HL-60/S4 (cell line): ENCODE results near the gene OR6C1.
"Not testable (repeated sequence)": the region's sequence is repeated elsewhere in the genome, so short reads cannot be mapped to it uniquely, and the experiment has no call there.

Experiments
- in situ Hi-C: fragments of 300-500 bp; cut with MboI; formaldehyde crosslinking; loops from 2 replicates; pipeline ENCODE4 v1.14.3; 2022; ENCODE audit warnings: low sequenced_read_pairs

OR6C1 gene

GRCh38 chr12:55314043-55314442 lies at the start of gene OR6C1:
TSS of gene OR6C1 (plus strand) at chr12:55314343. CDS start at chr12:55320600, 6,257 bp downstream.
- in situ Hi-C loops, result no loop called here

DNA sequence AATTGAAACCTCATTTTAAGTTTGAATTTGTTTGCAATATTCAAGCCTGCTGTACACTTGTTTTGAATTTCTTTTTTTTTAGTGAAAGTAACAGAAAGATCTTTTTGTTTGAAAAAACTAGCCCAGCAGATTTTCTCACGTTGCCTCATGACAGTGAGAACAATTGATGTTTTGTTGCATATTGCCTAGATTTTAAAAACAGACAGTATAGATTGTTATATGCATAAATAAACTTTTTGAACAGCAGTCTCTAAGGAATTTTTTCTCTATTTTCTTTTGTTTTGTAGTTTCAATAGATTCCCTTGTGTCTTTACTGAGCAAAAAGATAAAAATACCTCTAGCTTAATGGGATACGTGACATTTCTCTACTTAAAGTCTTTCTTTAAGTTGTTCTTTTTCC lies 33.2 kb upstream of the OR6C1 start:
- in situ Hi-C loops, result no loop called here

DNA sequence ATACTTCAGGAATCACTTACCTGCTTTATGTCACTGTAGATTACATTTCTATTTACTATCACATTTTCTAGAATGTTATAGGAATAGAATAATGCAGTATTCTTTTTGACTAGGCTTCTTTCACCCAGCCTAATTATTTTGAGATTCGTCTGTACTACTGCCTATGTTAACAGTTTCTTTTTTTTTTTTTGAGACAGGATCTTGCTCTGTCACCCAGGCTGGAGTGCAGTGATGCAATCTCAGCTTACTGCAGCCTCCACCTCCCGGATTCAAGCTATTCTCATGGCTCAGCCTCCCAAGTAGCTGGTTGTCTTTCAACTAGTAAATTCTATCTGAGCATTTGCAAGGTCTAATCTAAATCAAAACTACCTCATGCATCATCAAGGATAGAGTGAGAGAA lies 24.1 kb upstream of the OR6C1 start:
- in situ Hi-C loops, result no loop called here

GRCh38 chr12:55296469-55296868 lies 17.7 kb upstream of the OR6C1 start, which contains the start of gene OR6C6:
TSS of gene OR6C6 (minus strand) at chr12:55296569. CDS start at chr12:55295232, 1,337 bp downstream.
- in situ Hi-C loops, result no loop called here

DNA sequence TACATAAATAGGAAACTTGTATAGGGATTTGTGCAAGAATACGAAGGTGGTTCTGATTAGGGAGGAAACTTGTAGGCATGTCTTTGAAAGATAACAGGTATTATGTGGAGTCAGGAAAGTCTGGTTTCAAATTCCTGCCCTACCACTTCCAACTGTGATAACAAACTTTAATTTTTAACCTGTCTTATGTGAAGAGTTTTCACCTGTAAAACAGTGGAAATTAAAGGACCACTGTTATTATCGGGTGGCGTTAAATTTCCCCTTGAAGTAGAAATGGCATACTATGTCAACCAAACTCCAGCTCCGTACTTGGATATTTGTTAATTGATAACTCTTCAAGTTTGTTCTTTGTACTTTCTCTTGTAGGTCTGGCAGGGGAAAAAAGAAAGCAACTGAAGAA lies 6.1 kb downstream of the OR6C1 start:
- in situ Hi-C loops, result no loop called here

GRCh38 chr12:55325801-55326200 lies 11.7 kb downstream of the OR6C1 start:
- in situ Hi-C loops, result not testable (repeated sequence)

- in situ Hi-C loops, result no loop called here
These were observed 16.3 kb downstream of the OR6C1 start, which contains the start of gene OR6C3 for GRCh38 chr12:55330446-55330845. TSS of gene OR6C3 (plus strand) at chr12:55330746. CDS start at chr12:55331701, 955 bp downstream.

DNA sequence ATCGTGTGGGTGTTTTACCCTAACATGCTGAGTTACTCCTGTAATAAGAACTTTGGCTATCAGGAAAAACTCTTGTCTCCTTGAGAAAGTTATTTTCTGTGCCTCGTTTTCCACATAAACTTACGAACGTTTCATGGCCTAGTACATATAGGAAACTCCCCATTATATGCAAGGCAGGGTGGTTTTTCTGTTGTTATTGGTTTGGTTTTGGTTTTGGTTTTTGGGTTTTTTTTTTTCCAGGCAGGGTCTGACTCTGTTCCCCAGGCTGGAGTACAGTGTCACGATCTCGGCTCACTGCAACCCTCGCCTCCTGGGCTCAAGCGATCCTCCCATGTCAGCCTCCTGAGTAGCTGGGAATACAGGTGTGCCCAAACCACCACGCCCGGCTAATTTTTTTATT lies 21.9 kb downstream of the OR6C1 start:
- in situ Hi-C loops, result no loop called here

- in situ Hi-C loops, result not testable (repeated sequence)
These were observed 41.2 kb downstream of the OR6C1 start for GRCh38 chr12:55355338-55355737.

DNA sequence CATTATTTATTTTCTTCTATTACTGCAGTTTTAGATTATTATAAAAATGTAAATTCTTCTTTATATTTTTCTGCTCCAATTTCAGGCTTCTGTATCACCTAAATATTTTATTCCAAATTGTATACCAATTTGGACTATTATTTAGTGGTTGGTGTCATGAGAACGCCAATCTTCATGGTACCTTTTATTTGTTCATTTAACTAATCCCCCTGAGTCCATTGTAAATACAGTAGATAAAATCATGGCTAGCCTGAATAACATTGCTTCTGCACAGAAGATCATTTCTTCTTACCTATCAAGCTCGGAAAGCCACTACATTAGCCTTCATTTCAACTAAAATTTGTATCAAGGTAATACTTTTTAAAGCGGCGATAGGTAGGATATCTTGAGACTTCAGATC lies 48.5 kb downstream of the OR6C1 start, which contains the start of gene OR6C75:
OR6C75 (plus strand) TSS at position 301 of the 400 bp plus-strand sequence. CDS start 2,136 bp downstream, outside the sequence.
- in situ Hi-C loops, result no loop called here

- in situ Hi-C loops, result no loop called here
These were observed 50.9 kb downstream of the OR6C1 start for GRCh38 chr12:55365086-55365485.
